ENCODE data around the gene HCAR3. TPM values are rescaled to one million over a fixed set of nuclear protein-coding genes. Genes with fewer than 3 reads are reported as not detected.
A peak's percentile ranks its signal among the peaks of the same experiment; 100 is the strongest.

The HCAR3 gene
- polyA plus RNA-seq, 2 of the 4 experiments (the other 2 are of a cell fraction), result not detected

- H3K4me2 ChIP-seq, result no peak overlapping the region
- ChIA-PET POLR2A (no interaction called here), CTCF (interaction anchor here (0.6 to 4.0 kb wide), 4 partner anchors 11 to 80 kb away, joined by 3 to 12 read pairs (median 5); partner anchors contain the start of gene DENR)
- DNase-seq (ENCODE audit: low read depth in 1 of 2, low spot score in 1 of 2), result no peak
- peaks cover 11% of the 10 kb centered on the region for H3K4me1 ChIP-seq
- TF ChIP-seq BCL3 (IDR thresholded peaks at IDR 0.05), result no peak
- no peak for TF ChIP-seq JUNB (IDR thresholded peaks at IDR 0.05)
- no peak for FAIRE-seq
- H3K4me3 ChIP-seq, result no peak overlapping the region
- no peaks in the 10 kb centered on the region for H3K9me3 ChIP-seq
- 93% methylated on average over 2 of the region's 2 CpGs for WGBS (ENCODE audit: missing lambda C conversion rate)
- no peak for ATAC-seq
- H3K27ac ChIP-seq, result 0 out of 6 replicates have a peak overlapping the region, but pooled peaks of 1 of the 2 experiments have one; percentile 5
Measured at GRCh38 chr12:122672515-122672914, 44.1 kb downstream of the HCAR3 start.

- peak; percentile 30 to 64; a peak in 3 of 6 replicates for ATAC-seq
Measured at GRCh38 chr12:122669397-122670070, 47.1 kb downstream of the HCAR3 start.

GRCh38 chr12:122668268-122668667, 48.3 kb downstream of the HCAR3 start:
- TF ChIP-seq HEYL (CRISPR knock-in tag; IDR thresholded peaks at IDR 0.05), result no peak
- no peak for TF ChIP-seq NR3C1 (IDR thresholded peaks at IDR 0.05)
- no peak for TF ChIP-seq CEBPB (IDR thresholded peaks at IDR 0.05)
- no peak for TF ChIP-seq POLR2AphosphoS2 (conservative IDR thresholded peaks at IDR 0.05; ENCODE audit: low read length)
- TF ChIP-seq POLR2A (IDR thresholded peaks at IDR 0.05; ENCODE audit: low read length), result no peak
- TF ChIP-seq ELK1 (IDR thresholded peaks at IDR 0.05; ENCODE audit: low read depth, low read length), result no peak
- POLR2A ChIA-PET, result no interaction called here
- Histone ChIP-seq H3K27ac (peak overlapping the region in 1 of 2 experiments; percentile 26; a peak in 1 of 6 replicates), H3K9me3 (no peaks in the 10 kb centered on the region), H3K4me3 (no peak overlapping the region), H3K4me2 (no peak overlapping the region), H3K4me1 (peaks cover 11% of the 10 kb centered on the region)
- ATAC-seq (no peak), DNase-seq (ENCODE audit: low read depth in 1 of 2, low spot score in 1 of 2) (no peak), FAIRE-seq (no peak)
- 90% methylated on average over 2 of the region's 2 CpGs for WGBS (ENCODE audit: missing lambda C conversion rate)
- CTCF ChIA-PET, result interaction anchor here (1.6 kb wide), 1 partner anchor 11 kb away, joined by 4 read pairs; no protein-coding TSS in a partner anchor

More at GRCh38 chr12:122669397-122670070, 47.1 kb downstream of the HCAR3 start:
- peak in 1 of 2 experiments; percentile 21; a peak in 1 of 5 replicates for TF ChIP-seq JUN (IDR thresholded peaks at IDR 0.05)
- TF ChIP-seq JUNB (IDR thresholded peaks at IDR 0.05), result 0 out of 2 replicates have a peak, but pooled peaks have one; percentile 12
- no peak for TF ChIP-seq REST (IDR thresholded peaks at IDR 0.05)
- no peak for TF ChIP-seq MAFK (IDR thresholded peaks at IDR 0.05; ENCODE audit: partially characterized antibody)
- Histone ChIP-seq H3K9me3 (no peaks in the 10 kb centered on the region), H3K4me2 (peak overlapping the region; percentile 63), H3K4me1 (peaks cover 11% of the 10 kb centered on the region), H3K4me3 (no peak overlapping the region), H3K27ac (peak overlapping the region; percentile 32 to 67; a peak in 4 of 6 replicates)
- ChIA-PET CTCF (interaction anchor here (0.5 to 2.2 kb wide), 8 partner anchors 9 to 138 kb away, joined by 3 to 9 read pairs (median 4); partner anchors contain the start of gene DENR), POLR2A (interaction anchor here (0.6 kb wide), 1 partner anchor 11 kb away, joined by 6 read pairs; no protein-coding TSS in a partner anchor)
- WGBS (ENCODE audit: missing lambda C conversion rate), result 26% methylated on average over 5 of the region's 5 CpGs
- no peak for FAIRE-seq
- DNase-seq (ENCODE audit: low read depth in 1 of 2, low spot score in 1 of 2), result peak in 1 of 2 experiments; percentile 37

- ATAC-seq (no peak), DNase-seq (ENCODE audit: low read depth in 1 of 2, low spot score in 1 of 2) (no peak), FAIRE-seq (no peak)
- ChIA-PET CTCF (interaction anchor here (0.6 to 2.2 kb wide), 4 partner anchors 13 to 306 kb away, joined by 3 to 8 read pairs (median 4); no protein-coding TSS in a partner anchor), POLR2A (no interaction called here)
- Histone ChIP-seq H3K4me3 (no peak overlapping the region), H3K4me1 (peaks cover 11% of the 10 kb centered on the region), H3K27ac (no peak overlapping the region), H3K4me2 (no peak overlapping the region), H3K9me3 (no peaks in the 10 kb centered on the region)
- WGBS (ENCODE audit: missing lambda C conversion rate), result 89% methylated on average over 5 of the region's 5 CpGs
- TF ChIP-seq HMGXB4 (CRISPR knock-in tag; IDR thresholded peaks at IDR 0.05; ENCODE audit: borderline replicate concordance) (no peak), CEBPB (IDR thresholded peaks at IDR 0.05) (no peak), MAFK (IDR thresholded peaks at IDR 0.05; ENCODE audit: partially characterized antibody) (no peak), HOXB5 (CRISPR knock-in tag; IDR thresholded peaks at IDR 0.05) (no peak), POLR2A (IDR thresholded peaks at IDR 0.05; ENCODE audit: low read length) (no peak), USF2 (IDR thresholded peaks at IDR 0.05) (no peak), HOXB13 (CRISPR knock-in tag; IDR thresholded peaks at IDR 0.05; ENCODE audit: low read depth) (no peak), FOSL2 (IDR thresholded peaks at IDR 0.05) (no peak), FOSL2 (CRISPR knock-in tag; IDR thresholded peaks at IDR 0.05) (no peak), KDM5A (IDR thresholded peaks at IDR 0.05) (no peak), JUN (IDR thresholded peaks at IDR 0.05) (no peak), RARB (CRISPR knock-in tag; IDR thresholded peaks at IDR 0.05) (no peak), FOSB (CRISPR knock-in tag; IDR thresholded peaks at IDR 0.05) (no peak)
Measured at GRCh38 chr12:122665759-122666158, 50.9 kb downstream of the HCAR3 start.
